Stimulated activated CD8-positive, alpha-beta memory T cell treated with anti-CD3 and anti-CD28 coated beads, Interleukin-2, amount 100 ng/mL, for 48 hours (primary cell): Measurements from ENCODE around the gene THBS3.
A peak's percentile ranks its signal among the peaks of the same experiment; 100 is the strongest.
"Not testable (repeated sequence)": the region's sequence is repeated elsewhere in the genome, so short reads cannot be mapped to it uniquely, and the experiment has no call there.

Experiments
- DNase-seq, 2 donors: peaks; one replicate each; pipeline ENCODE4 v3.0.0-alpha.2; 2020; ENCODE audit warnings: low read depth in 2 of 2

THBS3 gene

GRCh38 chr1:155173478-155174323 lies 34.0 kb downstream of the THBS3 start, which contains the start of gene TRIM46:
TRIM46 (plus strand) TSS chr1:155173849; CDS start chr1:155173967, 118 bp downstream.
- peak; percentile 59 to 67 for DNase-seq

- DNase-seq = peak; percentile 91 to 93
These were observed 34.8 kb downstream of the THBS3 start, which contains the start of gene KRTCAP2 for GRCh38 chr1:155172732-155173477. KRTCAP2 (minus strand) TSS chr1:155173304; CDS start chr1:155173224, 80 bp downstream.

GRCh38 chr1:155171836-155172731 lies 35.6 kb downstream of the THBS3 start:
- DNase-seq = no peak

- DNase-seq = no peak
These were observed 36.9 kb downstream of the THBS3 start for GRCh38 chr1:155170806-155171205.

GRCh38 chr1:155170101-155170785 lies 37.5 kb downstream of the THBS3 start:
- no peak for DNase-seq

- DNase-seq = no peak
These were observed 38.2 kb downstream of the THBS3 start for GRCh38 chr1:155169541-155169940.

- DNase-seq = no peak
These were observed 39.1 kb downstream of the THBS3 start for GRCh38 chr1:155168456-155169210.

- not testable (repeated sequence) for DNase-seq
These were observed 39.6 kb downstream of the THBS3 start for GRCh38 chr1:155168105-155168445.

- peak; percentile 79 to 83 for DNase-seq
These were observed 40.3 kb downstream of the THBS3 start for GRCh38 chr1:155167166-155168104.

GRCh38 chr1:155166471-155167165 lies 41.1 kb downstream of the THBS3 start:
- no peak for DNase-seq

- DNase-seq = no peak
These were observed 41.6 kb downstream of the THBS3 start for GRCh38 chr1:155166051-155166470.

GRCh38 chr1:155164625-155165024 lies 43.1 kb downstream of the THBS3 start:
- not testable (repeated sequence) for DNase-seq

GRCh38 chr1:155163785-155164184 lies 43.9 kb downstream of the THBS3 start:
- DNase-seq = not testable (repeated sequence)

- DNase-seq = not testable (repeated sequence)
These were observed 45.1 kb downstream of the THBS3 start for GRCh38 chr1:155162631-155163030.

- no peak for DNase-seq
These were observed 47.6 kb downstream of the THBS3 start for GRCh38 chr1:155160128-155160527.

- no peak for DNase-seq
These were observed 48.7 kb downstream of the THBS3 start for GRCh38 chr1:155158991-155159390.

- not testable (repeated sequence) for DNase-seq
These were observed 51.6 kb downstream of the THBS3 start for GRCh38 chr1:155155996-155156643.
